Lower leg skin (tissue), 3 donors: Measurements from ENCODE around the gene MUC6.

ENCODE experiments used
- CTCF ChIP-seq, 3 donors: fragments of 450-650 bp; IDR thresholded peaks; one replicate each; pipeline ENCODE4 v1.5.1; 2016; ENCODE audit warnings: antibody characterized with exemption in 3 of 3, mild to moderate bottlenecking in 3 of 3, moderate library complexity in 2 of 3
- POLR2A ChIP-seq, 2 donors: fragments of 450-650 bp; IDR thresholded peaks; one replicate each; pipeline ENCODE4 v1.6.1; 2016 to 2017; ENCODE audit warnings: antibody characterized with exemption in 2 of 2, mild to moderate bottlenecking in 1 of 2, moderate library complexity in 1 of 2

- TF ChIP-seq CTCF (IDR thresholded peaks at IDR 0.05) (no peak), POLR2A (IDR thresholded peaks at IDR 0.05) (no peak)
Observed at GRCh38 chr11:1041149-1041467, 4.6 kb upstream of the MUC6 start.
